H9 (cell line): ENCODE data around the gene RNF186. TPM values are rescaled to one million over a fixed set of nuclear protein-coding genes. Genes with fewer than 3 reads are reported as not detected.

Experiments
- DNase-seq: peaks from one replicate; pipeline ENCODE4 v3.0.0-alpha.2; 2017
- H2AFZ ChIP-seq: one replicate; pipeline ENCODE4 v1.6.1; 2013; ENCODE audit warnings: mild to moderate bottlenecking, low read length, control low read depth, moderate library complexity
- H2AK5ac ChIP-seq: 2 replicates; pipeline ENCODE4 v1.6.1; 2013; ENCODE audit warnings: low read length, control low read depth, mixed read lengths; ENCODE audit not compliant: insufficient read length
- H2BK120ac ChIP-seq: one replicate; pipeline ENCODE4 v1.6.1; 2013; ENCODE audit warnings: low read depth, mild to moderate bottlenecking, low read length, control low read depth, inconsistent platforms; ENCODE audit not compliant: poor library complexity, severe bottlenecking
- H2BK12ac ChIP-seq: 2 replicates; pipeline ENCODE4 v1.6.1; 2013; ENCODE audit warnings: low read length, control low read depth, mixed read lengths, low read depth; ENCODE audit not compliant: insufficient read length
- H2BK15ac ChIP-seq: 2 replicates; pipeline ENCODE4 v1.6.1; 2013; ENCODE audit warnings: low read depth, low read length, control low read depth
- H2BK20ac ChIP-seq: one replicate; pipeline ENCODE4 v1.6.1; 2013; ENCODE audit warnings: low read depth, mild to moderate bottlenecking, low read length, control low read depth, inconsistent platforms; ENCODE audit not compliant: poor library complexity, severe bottlenecking
- H2BK5ac ChIP-seq: 2 replicates; pipeline ENCODE4 v1.6.1; 2013; ENCODE audit warnings: low read length, control low read depth, mixed read lengths; ENCODE audit not compliant: insufficient read length
- H3K14ac ChIP-seq: 2 replicates; pipeline ENCODE4 v1.6.1; 2013; ENCODE audit warnings: low read length, control low read depth; ENCODE audit not compliant: insufficient read depth
- H3K18ac ChIP-seq: 2 replicates; pipeline ENCODE4 v1.6.1; 2013; ENCODE audit warnings: low read depth, mild to moderate bottlenecking, mixed read lengths, low read length, control low read depth; ENCODE audit not compliant: insufficient read length
- H3K23ac ChIP-seq: 2 replicates; pipeline ENCODE4 v1.6.1; 2013; ENCODE audit warnings: low read length, control low read depth, mixed read lengths, low read depth; ENCODE audit not compliant: insufficient read length
- H3K23me2 ChIP-seq: 2 replicates; pipeline ENCODE4 v1.6.1; 2013; ENCODE audit warnings: low read depth, mild to moderate bottlenecking, mixed read lengths, low read length, control low read depth; ENCODE audit not compliant: insufficient read length, poor library complexity, severe bottlenecking
- H3K27ac ChIP-seq: 2 replicates; pipeline ENCODE4 v1.5.1; 2013; ENCODE audit warnings: low read length, control low read depth, mixed read lengths, low read depth; ENCODE audit not compliant: insufficient read length
- H3K27me3 ChIP-seq: 2 replicates; pipeline ENCODE4 v1.6.1; 2013; ENCODE audit warnings: low read length, control low read depth, inconsistent platforms; ENCODE audit not compliant: insufficient read depth
- H3K4ac ChIP-seq: 2 replicates; pipeline ENCODE4 v1.6.1; 2013; ENCODE audit warnings: low read depth, mild to moderate bottlenecking, control low read depth, inconsistent platforms, low read length, moderate library complexity
- H3K4me1 ChIP-seq: 2 replicates; pipeline ENCODE4 v1.6.1; 2013; ENCODE audit warnings: low read length, control low read depth, inconsistent platforms; ENCODE audit not compliant: insufficient read depth
- H3K4me2 ChIP-seq: 2 replicates; pipeline ENCODE4 v1.6.1; 2013; ENCODE audit warnings: low read length, control low read depth, mixed read lengths; ENCODE audit not compliant: insufficient read length, insufficient read depth
- H3K56ac ChIP-seq: 2 replicates; pipeline ENCODE4 v1.6.1; 2013; ENCODE audit warnings: low read depth, mild to moderate bottlenecking, mixed read lengths, low read length, control low read depth; ENCODE audit not compliant: insufficient read length
- H3K79me1 ChIP-seq: 2 replicates; pipeline ENCODE4 v1.6.1; 2013; ENCODE audit warnings: low read depth, mild to moderate bottlenecking, moderate library complexity, low read length, control low read depth, inconsistent platforms; ENCODE audit not compliant: insufficient read depth, poor library complexity, severe bottlenecking
- H3K79me2 ChIP-seq: 2 replicates; pipeline ENCODE4 v1.6.1; 2013; ENCODE audit warnings: low read length, control low read depth, inconsistent platforms; ENCODE audit not compliant: insufficient read depth
- H3K9ac ChIP-seq: 2 replicates; pipeline ENCODE4 v1.6.1; 2013; ENCODE audit warnings: low read length, control low read depth, mixed read lengths; ENCODE audit not compliant: insufficient read length; ENCODE audit errors: extremely low read depth
- H3K9me3 ChIP-seq: one replicate; pipeline ENCODE4 v1.6.1; 2013; ENCODE audit warnings: low read depth, low read length, inconsistent platforms; ENCODE audit not compliant: control insufficient read depth
- H3T11ph ChIP-seq: one replicate; pipeline ENCODE4 v1.6.1; 2013; ENCODE audit warnings: mild to moderate bottlenecking, low read length, control low read depth, inconsistent platforms
- H4K20me1 ChIP-seq: one replicate; pipeline ENCODE4 v1.6.1; 2013; ENCODE audit not compliant: control insufficient read depth, insufficient read length, insufficient read depth
- H4K5ac ChIP-seq: 2 replicates; pipeline ENCODE4 v1.6.1; 2013; ENCODE audit warnings: low read depth, mild to moderate bottlenecking, mixed read lengths, low read length, control low read depth; ENCODE audit not compliant: insufficient read length
- H4K8ac ChIP-seq: replicated peaks from 2 replicates; pipeline ENCODE4 v1.6.1; 2013; ENCODE audit warnings: low read length, control low read depth, mixed read lengths, low read depth; ENCODE audit not compliant: insufficient read length
- H4K91ac ChIP-seq: 2 replicates; pipeline ENCODE4 v1.6.1; 2013; ENCODE audit warnings: low read depth, mild to moderate bottlenecking, moderate library complexity, mixed read lengths, low read length, control low read depth; ENCODE audit not compliant: insufficient read length
- H3K27ac Mint-ChIP-seq, 3 experiments: 2 replicates in 2 of 3; 3 replicates in 1 of 3; pipeline ENCODE4 v1.8.0; 2020 to 2021; ENCODE audit warnings: mixed read lengths in 3 of 3, mild to moderate bottlenecking in 1 of 3, moderate library complexity in 1 of 3
- H3K27me3 Mint-ChIP-seq: 2 replicates; pipeline ENCODE4 v1.8.0; 2021; ENCODE audit warnings: low read depth, mild to moderate bottlenecking, moderate library complexity, mixed read lengths
- H3K36me3 Mint-ChIP-seq, 3 experiments: 2 replicates in 2 of 3; 3 replicates in 1 of 3; pipeline ENCODE4 v1.8.0; 2020 to 2021; ENCODE audit warnings: low read depth in 3 of 3, mixed read lengths in 3 of 3; ENCODE audit not compliant: insufficient read depth in 1 of 3
- H3K4me1 Mint-ChIP-seq, 2 experiments: 2 replicates each; pipeline ENCODE4 v1.8.0; 2020; ENCODE audit warnings: mixed read lengths in 2 of 2
- H3K4me3 Mint-ChIP-seq, 2 experiments: 2 replicates in 1 of 2; 3 replicates in 1 of 2; pipeline ENCODE4 v1.8.0; 2020 to 2021; ENCODE audit warnings: mild to moderate bottlenecking in 2 of 2, mixed read lengths in 2 of 2, moderate library complexity in 1 of 2
- H3K9me3 Mint-ChIP-seq, 2 experiments: 2 replicates in 1 of 2; 3 replicates in 1 of 2; pipeline ENCODE4 v1.8.0; 2020; ENCODE audit warnings: mild to moderate bottlenecking in 2 of 2, mixed read lengths in 2 of 2, moderate library complexity in 1 of 2
- CTCF ChIP-seq: fragments of 200-600 bp; sonication (generic); conservative IDR thresholded peaks from 3 replicates; pipeline ENCODE4 v1.8.0; 2021; ENCODE audit warnings: antibody characterized with exemption, mild to moderate bottlenecking
- WGBS: extraction: QIAGEN DNeasy Blood & Tissue Kit; methylation state at CpG from one replicate; pipeline ENCODE4 v1.1.7; 2013; ENCODE audit warnings: missing lambda C conversion rate, low lambda C conversion rate, mixed read lengths; ENCODE audit not compliant: insufficient read length; ENCODE audit errors: extremely low coverage; 5-methylcytosine and 5-hydroxymethylcytosine counted together
- total RNA-seq: library from RNA; stranded (reverse); gene quantifications from 2 replicates; pipeline ENCODE4 v1.2.1, GENCODE V29; 2021

Gene RNF186
- total RNA-seq, 1 experiment from 2014 or later, result not detected

DNA sequence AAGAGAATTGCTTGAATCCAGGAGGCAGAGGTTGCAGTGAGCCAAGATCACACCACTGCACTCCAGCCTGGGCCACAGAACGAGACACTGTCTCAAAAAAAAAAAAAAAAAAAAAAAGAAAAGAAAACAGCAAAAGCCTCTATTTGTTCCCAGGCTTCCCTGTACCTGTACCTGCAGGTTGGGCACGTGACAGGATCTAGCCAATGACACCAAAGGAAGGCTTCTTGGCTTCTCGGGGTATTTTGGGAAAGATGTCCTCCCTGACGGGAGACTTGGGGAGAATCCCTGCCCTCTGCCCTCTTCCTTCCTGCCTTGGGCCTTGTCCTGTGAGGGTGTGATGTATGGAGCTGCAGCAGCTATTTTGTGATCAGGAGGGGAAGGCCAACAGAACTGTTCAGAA is 38.1 kb downstream of the RNF186 start:
- H3K9ac ChIP-seq, result no peak overlapping the region
- H3K79me1 ChIP-seq, result no peaks in the 10 kb centered on the region
- H3K14ac ChIP-seq, result no peak overlapping the region
- peaks cover 0 to 13% of the 10 kb centered on the region in 2 experiments; a peak in 3 of 4 replicates for H3K4me1 Mint-ChIP-seq
- H3K56ac ChIP-seq, result no peak overlapping the region
- no peak overlapping the region for H2AFZ ChIP-seq
- no peaks in the 10 kb centered on the region for H3K23me2 ChIP-seq
- no peaks in the 10 kb centered on the region for H3K79me2 ChIP-seq
- H3K27ac ChIP-seq, result no peak overlapping the region
- peaks cover 91% of the 10 kb centered on the region for H3K27me3 Mint-ChIP-seq
- DNase-seq, result no peak
- H3K27ac Mint-ChIP-seq, result no peak overlapping the region
- H3K18ac ChIP-seq, result no peak overlapping the region
- H3K4me2 ChIP-seq, result no peak overlapping the region
- H3K4ac ChIP-seq, result no peak overlapping the region
- no peak overlapping the region for H2BK12ac ChIP-seq
- no peak overlapping the region for H2BK20ac ChIP-seq
- H2AK5ac ChIP-seq, result no peak overlapping the region
- no peaks in the 10 kb centered on the region for H4K20me1 ChIP-seq
- H3K23ac ChIP-seq, result no peak overlapping the region
- no peaks in the 10 kb centered on the region for H3K4me1 ChIP-seq
- TF ChIP-seq CTCF, result no peak
- H3T11ph ChIP-seq, result no peak overlapping the region
- H2BK5ac ChIP-seq, result no peak overlapping the region
- no peak overlapping the region for H4K5ac ChIP-seq
- no peak overlapping the region for H4K91ac ChIP-seq
- WGBS, result no CpG with 5 or more reads among the region's 4 CpGs
- no peak overlapping the region for H2BK120ac ChIP-seq
- H3K27me3 ChIP-seq, result peaks cover 31% of the 10 kb centered on the region; the same call in 1 of the 2 replicates
- no peak overlapping the region for H3K4me3 Mint-ChIP-seq
- no peaks in the 10 kb centered on the region for H3K9me3 ChIP-seq
- H4K8ac ChIP-seq, result no peak overlapping the region
- H3K36me3 Mint-ChIP-seq, result peaks cover 0 to 4% (median 2%) of the 10 kb centered on the region in 3 experiments; a peak in 1 of 7 replicates
- H3K9me3 Mint-ChIP-seq, result no peaks in the 10 kb centered on the region; a peak in 1 of 5 replicates
- H2BK15ac ChIP-seq, result no peak overlapping the region
